GM10266 (cell line): ENCODE results near the gene NOL6.

Experiments
- DNase-seq: peaks from one replicate; pipeline ENCODE4 v3.0.0; 2012; ENCODE audit errors: extremely low spot score
- CTCF ChIP-seq: IDR thresholded peaks from 2 replicates; pipeline ENCODE4 v1.5.1; 2012; ENCODE audit warnings: mild to moderate bottlenecking, low read depth; ENCODE audit not compliant: control insufficient read depth, insufficient read depth; ENCODE audit errors: missing control alignments

The NOL6 gene

GRCh38 chr9:33446946-33447798 is 26.6 kb downstream of the NOL6 start, which contains the start of gene AQP3:
Gene AQP3, minus strand, starts transcription at chr9:33447593. Its CDS starts 63 bp downstream, at chr9:33447530.
- TF ChIP-seq CTCF, result peak; percentile 29
- DNase-seq, result peak; percentile 62

GRCh38 chr9:33446240-33446945 is 27.3 kb downstream of the NOL6 start:
- DNase-seq, result peak; percentile 70
- TF ChIP-seq CTCF, result no peak

- no peak for TF ChIP-seq CTCF
Observed at GRCh38 chr9:33445389-33446239, 28.1 kb downstream of the NOL6 start.

GRCh38 chr9:33443464-33444154 is 30.1 kb downstream of the NOL6 start:
- TF ChIP-seq CTCF, result no peak
- DNase-seq, result no peak

More at GRCh38 chr9:33445389-33446239, 28.1 kb downstream of the NOL6 start:
- DNase-seq, result no peak

GRCh38 chr9:33443047-33443446 is 30.7 kb downstream of the NOL6 start:
- no peak for DNase-seq
- no peak for TF ChIP-seq CTCF

- no peak for DNase-seq
- TF ChIP-seq CTCF, result no peak
Observed at GRCh38 chr9:33442125-33442524, 31.6 kb downstream of the NOL6 start.
